ENCODE measurements around the gene PPP2R5C. TPM values are rescaled to one million over a fixed set of nuclear protein-coding genes. Genes with fewer than 3 reads are reported as not detected.

PPP2R5C gene
- total and polyA plus RNA-seq, 9 of the 15 experiments (the other 6 are each of a cell fraction or from before 2014, with no cell fraction given) = 284 to 617 (median 395) TPM

GRCh38 chr14:101947904-101948665 is 186.6 kb downstream of the PPP2R5C start:
- in situ Hi-C loops (cut with MboI) (no loop called here), intact Hi-C loops (cut with micrococcal nuclease) (loop anchor here (5.0 kb wide), 2 partner anchors 186 to 236 kb away; partner anchors contain the start of gene PPP2R5C)
- WGBS (ENCODE audit: insufficient coverage, low coverage, missing lambda C conversion rate) = 2% methylated on average over 38 of the region's 53 CpGs
- Histone ChIP-seq H3K27me3 (ENCODE audit: control insufficient read depth in 2 of 2, insufficient read depth in 2 of 2, low read length in 2 of 2) (no peaks in the 10 kb centered on the region), H2AFZ (ENCODE audit: low read depth, low read length) (peak overlapping the region; percentile 94), H3K27ac (ENCODE audit: extremely low read depth, low read depth, low read length) (peak overlapping the region; percentile 99), H3K9ac (ENCODE audit: insufficient read depth in 1 of 2, low read depth in 2 of 2, low read length in 2 of 2) (peak overlapping the region; percentile 99 to 100), H3K79me2 (ENCODE audit: control insufficient read depth, insufficient read depth, low read length) (peaks cover 17% of the 10 kb centered on the region), H3K4me3 (peak overlapping the region; percentile 96), H3K9me1 (ENCODE audit: control insufficient read depth, insufficient read depth, low read length) (no peaks in the 10 kb centered on the region), H3K4me2 (ENCODE audit: insufficient read depth, low read length) (peak overlapping the region; percentile 97), H3K4me1 (replicated peaks in 1 of 2; ENCODE audit: control insufficient read depth in 2 of 2, insufficient read depth in 2 of 2, low read length in 2 of 2) (peaks cover 5 to 18% of the 10 kb centered on the region in 2 experiments; a peak in 4 of 5 replicates), H4K20me1 (replicated peaks; ENCODE audit: control insufficient read depth, insufficient read depth, low read length) (no peaks in the 10 kb centered on the region), H3K9me3 (replicated peaks; ENCODE audit: control insufficient read depth, insufficient read depth, low read depth, low read length) (no peaks in the 10 kb centered on the region), H3K36me3 (ENCODE audit: control insufficient read depth, insufficient read depth, low read length) (no peaks in the 10 kb centered on the region)
- peak; percentile 99 for ATAC-seq
- DNase-seq (ENCODE audit: extremely low read depth in 1 of 4, low spot score in 3 of 4) = peak; percentile 94 to 99 (median 96)
- ChIA-PET POLR2A (interaction anchor here (0.6 to 2.3 kb wide), 9 partner anchors 9 to 241 kb away, joined by 3 to 10 read pairs (median 3); no protein-coding TSS in a partner anchor), CTCF (ENCODE audit: low intra/inter-chr PET ratio) (no interaction called here)
- no TSS peak for BruUV-seq (replicated peaks)
- peak; percentile 100 for FAIRE-seq
- TF ChIP-seq CAMTA2 (CRISPR knock-in tag; conservative IDR thresholded peaks at IDR 0.05) = no peak
- TF ChIP-seq KAT7 (CRISPR knock-in tag; IDR thresholded peaks at IDR 0.05; ENCODE audit: borderline replicate concordance) = no peak; the same call in 1 of the 2 replicates
- TF ChIP-seq MEIS2 (IDR thresholded peaks at IDR 0.05; ENCODE audit: partially characterized antibody) = peak; percentile 9
- peak in 1 of 2 experiments; percentile 94; a peak in 2 of 4 replicates for TF ChIP-seq HDAC1 (IDR thresholded peaks at IDR 0.05)
- TF ChIP-seq PHB2 (IDR thresholded peaks at IDR 0.05; ENCODE audit: low read depth) = no peak
- peak; percentile 94 for TF ChIP-seq ATF7 (IDR thresholded peaks at IDR 0.05)
- peak; percentile 61 for TF ChIP-seq RBBP5 (IDR thresholded peaks at IDR 0.05; ENCODE audit: borderline replicate concordance, insufficient read depth, low read length, poor library complexity, severe bottlenecking)
- TF ChIP-seq ZBTB12 (CRISPR knock-in tag; IDR thresholded peaks at IDR 0.05) = peak; percentile 97
- peak in 1 of 2 experiments; percentile 90; a peak in 2 of 4 replicates for TF ChIP-seq ZNF639 (CRISPR knock-in tag; conservative IDR thresholded peaks at IDR 0.05 in 1 of 2, IDR thresholded peaks at IDR 0.05 in 1 of 2)
- peak; percentile 30; the same call in 1 of the 2 replicates for TF ChIP-seq BRD4 (IDR thresholded peaks at IDR 0.05)
- peak; percentile 27 to 47; a peak in 3 of 4 replicates for TF ChIP-seq SIX5 (IDR thresholded peaks at IDR 0.05; ENCODE audit: borderline replicate concordance in 1 of 2, insufficient read depth in 1 of 2, low read depth in 1 of 2, low read length in 2 of 2)
- TF ChIP-seq ATF2 (CRISPR knock-in tag; IDR thresholded peaks at IDR 0.05) = no peak
- TF ChIP-seq TFE3 (CRISPR knock-in tag; IDR thresholded peaks at IDR 0.05) = peak; percentile 83
- TF ChIP-seq NFYB (IDR thresholded peaks at IDR 0.05; ENCODE audit: extremely low read depth, insufficient read length) = peak; percentile 95
- 0 out of 2 replicates have a peak, but pooled peaks have one; percentile 33 for TF ChIP-seq E2F3 (CRISPR knock-in tag; IDR thresholded peaks at IDR 0.05)
